Right atrium auricular region (tissue), 2 donors: ENCODE results near the gene PPP2R2C. TPM values are rescaled to one million over a fixed set of nuclear protein-coding genes. Genes with fewer than 3 reads are reported as not detected.

ENCODE experiments used
- DNase-seq: peaks from one replicate; pipeline ENCODE4 v3.0.0-alpha.2; 2019; ENCODE audit warnings: low spot score
- H3K27ac ChIP-seq, 2 donors: fragments of 200-600 bp; sonication (generic); 1 replicate in 1 of 2; 2 replicates in 1 of 2; pipeline ENCODE4 v1.5.1; 2016 to 2019
- H3K27me3 ChIP-seq, 2 donors: fragments of 200-600 bp; sonication (generic); one replicate each; pipeline versions ENCODE4 v1.5.1 to v1.6.0; 2017 to 2019
- H3K36me3 ChIP-seq: fragments of 200-600 bp; sonication (generic); one replicate; pipeline ENCODE4 v1.5.1; 2016
- H3K4me1 ChIP-seq, 2 donors: fragments of 200-600 bp; sonication (generic); one replicate each; pipeline versions ENCODE4 v1.5.1 to v1.6.0; 2017 to 2019
- H3K4me3 ChIP-seq, 2 donors: fragments of 200-600 bp; sonication (generic); 1 replicate in 1 of 2; 2 replicates in 1 of 2; pipeline ENCODE4 v1.5.1; 2017 to 2019; ENCODE audit warnings: mild to moderate bottlenecking in 1 of 2, moderate library complexity in 1 of 2
- H3K9me3 ChIP-seq, 2 donors: fragments of 200-600 bp; sonication (generic); one replicate each; pipeline ENCODE4 v1.5.1; 2019
- total RNA-seq, 2 donors: library from RNA; depleted of rRNA; stranded (reverse); fragments of >200 nt; gene quantifications; one replicate each; pipeline ENCODE4 v1.1.0, GENCODE V29; 2016
- TF ChIP-seq, protein P1 (sequence below), 2 donors: fragments of 200-600 bp; sonication (generic); IDR thresholded peaks; one replicate each; pipeline ENCODE4 v1.5.1; 2019; ENCODE audit warnings: antibody characterized with exemption in 2 of 2

PPP2R2C gene
- total RNA-seq, 2 donors from 2014 or later, result 4.6 to 5.7 TPM

- DNase-seq, result no peak
- H3K27me3 ChIP-seq, result no peaks in the 10 kb centered on the region
- TF ChIP-seq, protein P1, sequence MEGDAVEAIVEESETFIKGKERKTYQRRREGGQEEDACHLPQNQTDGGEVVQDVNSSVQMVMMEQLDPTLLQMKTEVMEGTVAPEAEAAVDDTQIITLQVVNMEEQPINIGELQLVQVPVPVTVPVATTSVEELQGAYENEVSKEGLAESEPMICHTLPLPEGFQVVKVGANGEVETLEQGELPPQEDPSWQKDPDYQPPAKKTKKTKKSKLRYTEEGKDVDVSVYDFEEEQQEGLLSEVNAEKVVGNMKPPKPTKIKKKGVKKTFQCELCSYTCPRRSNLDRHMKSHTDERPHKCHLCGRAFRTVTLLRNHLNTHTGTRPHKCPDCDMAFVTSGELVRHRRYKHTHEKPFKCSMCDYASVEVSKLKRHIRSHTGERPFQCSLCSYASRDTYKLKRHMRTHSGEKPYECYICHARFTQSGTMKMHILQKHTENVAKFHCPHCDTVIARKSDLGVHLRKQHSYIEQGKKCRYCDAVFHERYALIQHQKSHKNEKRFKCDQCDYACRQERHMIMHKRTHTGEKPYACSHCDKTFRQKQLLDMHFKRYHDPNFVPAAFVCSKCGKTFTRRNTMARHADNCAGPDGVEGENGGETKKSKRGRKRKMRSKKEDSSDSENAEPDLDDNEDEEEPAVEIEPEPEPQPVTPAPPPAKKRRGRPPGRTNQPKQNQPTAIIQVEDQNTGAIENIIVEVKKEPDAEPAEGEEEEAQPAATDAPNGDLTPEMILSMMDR (IDR thresholded peaks at IDR 0.05), result no peak
Measured at GRCh38 chr4:6441202-6441582, 31.2 kb downstream of the PPP2R2C start.

DNA sequence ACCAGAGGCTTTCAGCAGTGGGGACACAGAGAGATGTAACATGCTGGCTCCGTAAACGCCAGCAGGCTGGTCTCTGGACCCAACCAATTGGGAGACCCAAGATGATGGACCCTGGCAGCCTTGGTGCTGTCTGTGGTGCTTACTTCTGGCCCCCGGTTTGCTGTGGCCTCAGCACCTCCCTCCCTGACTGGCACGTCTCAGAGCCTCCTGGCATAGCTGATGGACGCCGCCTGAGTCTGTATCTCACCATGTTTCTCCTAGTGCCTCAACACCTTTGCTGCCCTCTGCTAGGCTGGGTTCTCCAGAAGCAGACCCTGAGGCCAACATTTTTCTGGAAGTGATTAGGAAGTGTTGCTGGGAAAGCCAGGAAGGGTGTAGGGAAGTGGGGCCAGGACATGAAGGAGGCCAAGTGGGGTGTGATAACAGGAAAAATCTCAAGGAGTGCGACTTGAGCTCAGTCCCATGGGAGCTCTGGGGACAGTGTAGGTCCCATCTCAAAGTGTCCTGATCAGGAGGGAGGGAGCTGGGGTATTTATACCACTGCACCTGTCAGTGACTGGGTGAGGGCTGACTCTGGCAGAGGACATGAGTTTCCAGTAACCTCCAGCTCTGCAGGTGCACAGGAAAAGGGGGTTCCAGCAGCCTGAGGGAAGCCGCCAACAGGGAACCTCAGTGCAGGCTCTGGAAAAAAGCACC is 31.8 kb downstream of the PPP2R2C start:
- Histone ChIP-seq H3K9me3 (peaks cover 0 to 1% of the 10 kb centered on the region in 2 donors), H3K27me3 (no peaks in the 10 kb centered on the region), H3K27ac (no peak overlapping the region), H3K4me3 (no peak overlapping the region), H3K4me1 (no peaks in the 10 kb centered on the region), H3K36me3 (no peaks in the 10 kb centered on the region)
- TF ChIP-seq, protein P1 (IDR thresholded peaks at IDR 0.05), result no peak
- DNase-seq, result no peak

More at GRCh38 chr4:6441202-6441582, 31.2 kb downstream of the PPP2R2C start:
- H3K4me3 ChIP-seq, result no peak overlapping the region
- H3K36me3 ChIP-seq, result no peaks in the 10 kb centered on the region
- H3K4me1 ChIP-seq, result peaks cover 0 to under 1% of the 10 kb centered on the region in 2 donors
- no peaks in the 10 kb centered on the region for H3K9me3 ChIP-seq
- no peak overlapping the region for H3K27ac ChIP-seq

- H3K4me3 ChIP-seq, result no peak overlapping the region
- H3K27me3 ChIP-seq, result no peaks in the 10 kb centered on the region
- no peak for DNase-seq
- TF ChIP-seq, protein P1 (IDR thresholded peaks at IDR 0.05), result no peak
- no peak overlapping the region for H3K27ac ChIP-seq
- no peaks in the 10 kb centered on the region for H3K4me1 ChIP-seq
- H3K36me3 ChIP-seq, result no peaks in the 10 kb centered on the region
- peaks cover 0 to 15% of the 10 kb centered on the region in 2 donors for H3K9me3 ChIP-seq
Measured at GRCh38 chr4:6439120-6439762, 33.2 kb downstream of the PPP2R2C start.

DNA sequence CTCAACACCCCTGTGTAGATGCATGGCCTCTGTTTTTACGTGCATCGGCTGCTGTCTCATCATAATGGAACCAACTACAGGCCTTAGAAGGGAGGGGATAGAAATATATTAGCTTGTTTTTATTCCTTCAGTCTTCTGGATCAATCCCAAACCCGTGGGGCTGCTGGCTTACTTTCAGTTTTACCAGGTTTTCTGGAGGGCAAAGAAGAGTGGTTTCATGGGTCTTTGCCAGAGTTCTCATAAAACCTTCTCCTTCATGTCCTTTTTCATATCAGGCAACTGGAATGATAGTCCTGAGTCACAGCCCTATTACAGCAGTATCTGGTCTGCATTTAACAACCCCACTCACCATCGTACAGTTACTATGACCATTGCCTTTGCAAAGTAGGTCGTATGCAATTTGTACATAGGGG is 34.6 kb downstream of the PPP2R2C start:
- no peaks in the 10 kb centered on the region for H3K27me3 ChIP-seq
- H3K27ac ChIP-seq, result no peak overlapping the region
- H3K9me3 ChIP-seq, result peaks cover 0 to 15% of the 10 kb centered on the region in 2 donors
- TF ChIP-seq, protein P1 (IDR thresholded peaks at IDR 0.05), result no peak
- no peaks in the 10 kb centered on the region for H3K36me3 ChIP-seq
- no peak for DNase-seq
- H3K4me1 ChIP-seq, result no peaks in the 10 kb centered on the region
- H3K4me3 ChIP-seq, result no peak overlapping the region

DNA sequence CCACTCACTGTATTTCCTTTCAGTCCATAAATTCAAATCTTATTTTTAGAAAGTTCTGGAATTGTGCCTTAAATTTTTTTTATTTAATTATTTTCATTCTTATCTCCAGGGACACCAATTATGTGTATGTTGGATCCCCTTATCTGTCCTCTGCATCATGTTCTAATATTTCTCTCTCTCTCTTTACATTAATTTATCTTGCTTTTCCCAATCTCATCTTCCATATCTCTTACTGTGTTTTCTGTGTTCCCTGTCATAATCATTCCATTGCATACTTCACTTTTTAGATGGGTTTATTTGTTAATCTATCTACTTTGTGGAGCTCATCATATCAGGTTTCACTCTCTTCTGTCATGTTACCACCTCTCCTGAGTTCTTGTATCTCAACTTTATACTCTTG is 37.4 kb downstream of the PPP2R2C start:
- no peak for DNase-seq
- TF ChIP-seq, protein P1 (IDR thresholded peaks at IDR 0.05), result no peak

More for the DNA sequence above, 37.4 kb downstream of the PPP2R2C start:
- Histone ChIP-seq H3K4me3 (no peak overlapping the region), H3K27ac (no peak overlapping the region), H3K36me3 (no peaks in the 10 kb centered on the region), H3K9me3 (peaks cover 0 to 15% of the 10 kb centered on the region in 2 donors), H3K27me3 (no peaks in the 10 kb centered on the region), H3K4me1 (no peaks in the 10 kb centered on the region)
